GM12801 (cell line): ENCODE data around the gene CTXND1.

Experiments used
- CTCF ChIP-seq: IDR thresholded peaks from one replicate; pipeline ENCODE4 v1.5.1; 2011; ENCODE audit warnings: control low read depth; ENCODE audit not compliant: insufficient read length; ENCODE audit errors: extremely low read depth

The CTXND1 gene

GRCh38 chr15:80267658-80268057 is 15.6 kb upstream of the CTXND1 start:
- no peak for TF ChIP-seq CTCF

- no peak for TF ChIP-seq CTCF
These were observed 14.7 kb upstream of the CTXND1 start for GRCh38 chr15:80266745-80267144.

- TF ChIP-seq CTCF, result no peak
These were observed 14.1 kb upstream of the CTXND1 start for GRCh38 chr15:80266113-80266512.

- no peak for TF ChIP-seq CTCF
These were observed 13.0 kb upstream of the CTXND1 start for GRCh38 chr15:80265021-80265420.

- TF ChIP-seq CTCF, result no peak
These were observed 12.0 kb upstream of the CTXND1 start for GRCh38 chr15:80264031-80264430.

- TF ChIP-seq CTCF, result no peak
These were observed 8.5 kb upstream of the CTXND1 start for GRCh38 chr15:80260551-80260950.

GRCh38 chr15:80259942-80260510 is 8.0 kb upstream of the CTXND1 start:
- no peak for TF ChIP-seq CTCF
